Measurements from ENCODE around the gene ANKS3.
A peak's percentile ranks its signal among the peaks of the same experiment; 100 is the strongest.

The ANKS3 gene

DNA sequence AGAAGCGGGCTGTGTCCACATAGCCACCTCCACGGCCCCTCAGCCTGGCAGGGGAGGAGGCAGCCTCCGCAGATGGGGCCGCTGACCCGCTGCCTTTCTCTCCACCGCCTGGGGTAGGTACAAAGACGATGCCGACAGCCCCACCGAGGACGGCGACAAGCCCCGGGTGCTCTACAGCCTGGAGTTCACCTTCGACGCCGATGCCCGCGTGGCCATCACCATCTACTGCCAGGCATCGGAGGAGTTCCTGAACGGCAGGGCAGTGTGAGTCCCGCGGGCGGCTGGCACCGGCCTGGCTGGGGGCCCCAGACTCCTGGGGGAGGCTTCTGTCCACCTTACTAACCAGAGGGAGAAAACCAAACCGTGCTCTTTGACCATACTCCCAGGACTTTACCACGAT is 81.5 kb downstream of the ANKS3 start:
- no peak for DNase-seq (ENCODE audit: low spot score)
- TF ChIP-seq, protein P1, sequence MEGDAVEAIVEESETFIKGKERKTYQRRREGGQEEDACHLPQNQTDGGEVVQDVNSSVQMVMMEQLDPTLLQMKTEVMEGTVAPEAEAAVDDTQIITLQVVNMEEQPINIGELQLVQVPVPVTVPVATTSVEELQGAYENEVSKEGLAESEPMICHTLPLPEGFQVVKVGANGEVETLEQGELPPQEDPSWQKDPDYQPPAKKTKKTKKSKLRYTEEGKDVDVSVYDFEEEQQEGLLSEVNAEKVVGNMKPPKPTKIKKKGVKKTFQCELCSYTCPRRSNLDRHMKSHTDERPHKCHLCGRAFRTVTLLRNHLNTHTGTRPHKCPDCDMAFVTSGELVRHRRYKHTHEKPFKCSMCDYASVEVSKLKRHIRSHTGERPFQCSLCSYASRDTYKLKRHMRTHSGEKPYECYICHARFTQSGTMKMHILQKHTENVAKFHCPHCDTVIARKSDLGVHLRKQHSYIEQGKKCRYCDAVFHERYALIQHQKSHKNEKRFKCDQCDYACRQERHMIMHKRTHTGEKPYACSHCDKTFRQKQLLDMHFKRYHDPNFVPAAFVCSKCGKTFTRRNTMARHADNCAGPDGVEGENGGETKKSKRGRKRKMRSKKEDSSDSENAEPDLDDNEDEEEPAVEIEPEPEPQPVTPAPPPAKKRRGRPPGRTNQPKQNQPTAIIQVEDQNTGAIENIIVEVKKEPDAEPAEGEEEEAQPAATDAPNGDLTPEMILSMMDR (IDR thresholded peaks at IDR 0.05; ENCODE audit: extremely low read depth, missing control alignments): no peak

DNA sequence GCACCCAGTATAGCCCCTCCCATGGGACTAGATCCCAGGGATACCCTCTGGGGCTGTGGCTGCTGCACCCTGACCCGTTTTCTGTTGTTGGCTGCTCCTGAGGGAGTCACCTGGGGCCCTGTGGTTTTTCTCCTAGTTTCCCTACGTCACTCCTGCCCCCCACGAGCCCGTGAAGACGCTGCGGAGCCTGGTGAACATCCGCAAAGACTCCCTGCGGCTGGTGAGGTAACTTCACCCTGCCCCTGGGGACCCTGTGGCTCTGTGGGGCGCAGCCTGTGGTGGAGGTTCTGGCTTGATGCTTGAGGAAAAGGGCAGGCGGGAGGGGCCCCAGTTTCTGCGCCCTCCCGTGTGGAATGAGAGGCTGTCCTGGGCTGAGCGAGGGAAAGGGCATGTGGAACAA is 82.2 kb downstream of the ANKS3 start:
- TF ChIP-seq, protein P1 (IDR thresholded peaks at IDR 0.05; ENCODE audit: extremely low read depth, missing control alignments): no peak
- DNase-seq (ENCODE audit: low spot score): no peak

DNA sequence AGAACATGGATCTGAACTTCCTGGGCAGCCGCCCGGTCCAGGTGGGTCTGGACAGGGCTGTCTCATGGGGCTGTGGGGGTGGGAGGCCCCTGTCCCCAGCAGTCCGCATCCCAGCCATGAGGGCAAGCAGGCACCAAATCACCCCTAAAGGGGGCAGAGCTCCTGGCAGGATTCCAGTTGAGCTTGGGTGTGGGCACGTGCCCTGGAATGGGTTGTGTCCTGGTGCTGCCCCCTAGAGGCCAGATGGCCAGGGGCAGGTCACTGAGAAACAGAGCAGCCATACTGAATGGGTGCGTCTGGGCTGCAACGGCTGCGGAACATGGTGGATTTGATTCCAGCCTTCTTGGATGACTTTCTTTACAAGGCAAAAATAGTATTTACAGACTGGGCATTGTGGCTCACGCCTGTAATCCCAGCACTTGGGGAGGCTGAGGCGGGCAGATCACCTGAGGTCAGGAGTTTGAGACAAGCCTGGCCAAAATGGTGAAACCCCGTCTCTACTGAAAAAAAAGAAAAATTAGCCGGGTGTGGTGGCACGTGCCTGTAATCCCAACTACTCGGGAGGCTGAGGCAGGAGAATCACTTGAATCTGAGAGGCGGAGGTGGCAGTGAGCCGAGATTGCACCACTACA is 83.5 kb downstream of the ANKS3 start:
- peak; percentile 85 for DNase-seq (ENCODE audit: low spot score)
- TF ChIP-seq, protein P1 (IDR thresholded peaks at IDR 0.05; ENCODE audit: extremely low read depth, missing control alignments): peak; percentile 74

DNA sequence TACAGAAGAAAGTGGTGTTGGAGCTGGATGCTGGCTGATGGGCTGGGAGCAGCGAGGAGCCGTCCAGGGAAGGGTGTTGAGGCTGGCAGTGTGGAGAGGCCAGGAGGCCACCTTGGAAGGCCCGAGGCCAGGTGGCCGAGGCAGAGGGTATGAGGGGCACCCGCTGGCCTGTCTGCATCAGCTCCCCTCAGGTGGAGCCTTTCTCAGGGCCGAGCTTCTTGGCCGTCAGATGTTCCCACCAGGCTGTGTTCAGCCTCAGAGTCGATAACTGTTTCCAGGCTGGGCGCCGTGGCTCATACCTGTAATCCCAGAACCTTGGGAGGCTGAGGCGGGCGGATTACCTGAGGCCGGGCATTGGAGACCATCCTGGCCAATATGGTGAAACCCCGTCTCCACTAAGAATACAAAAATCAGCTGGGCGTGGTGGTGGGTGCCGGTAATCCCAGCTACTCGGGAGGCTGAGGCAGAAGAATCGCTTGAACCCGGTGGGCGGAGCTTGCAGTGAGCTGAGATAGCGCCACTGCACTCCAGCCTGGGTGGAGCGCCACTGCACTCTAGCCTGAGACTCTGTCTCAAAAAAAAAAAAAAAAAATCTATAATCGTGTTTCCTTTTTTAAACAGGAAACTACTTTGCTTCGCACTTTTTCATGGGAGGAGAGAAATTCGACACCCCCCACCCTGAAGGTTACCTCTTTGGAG is 84.2 kb downstream of the ANKS3 start:
- TF ChIP-seq, protein P1 (IDR thresholded peaks at IDR 0.05; ENCODE audit: extremely low read depth, missing control alignments): no peak
- no peak for DNase-seq (ENCODE audit: low spot score)

DNA sequence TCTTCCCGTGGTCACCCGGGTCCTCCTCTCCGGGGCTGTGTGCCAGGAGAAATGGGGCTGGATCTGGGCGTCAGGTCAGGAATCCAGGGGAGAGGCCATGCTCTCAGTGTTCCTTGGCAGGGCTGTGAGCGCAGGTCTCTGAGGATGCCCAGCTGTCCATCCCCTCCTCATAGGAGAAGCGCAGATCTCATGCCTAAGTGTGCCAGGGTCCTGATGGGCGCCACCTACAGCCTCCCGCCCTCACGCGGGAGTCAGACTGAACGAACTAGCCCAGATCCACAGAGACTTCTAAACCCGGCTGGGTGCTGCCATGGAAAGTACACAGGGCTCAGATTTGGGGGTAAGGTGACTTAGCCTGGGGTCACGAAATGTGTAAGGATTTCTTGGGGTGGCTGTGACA is 85.2 kb downstream of the ANKS3 start:
- no peak for DNase-seq (ENCODE audit: low spot score)
- TF ChIP-seq, protein P1 (IDR thresholded peaks at IDR 0.05; ENCODE audit: extremely low read depth, missing control alignments): no peak

DNA sequence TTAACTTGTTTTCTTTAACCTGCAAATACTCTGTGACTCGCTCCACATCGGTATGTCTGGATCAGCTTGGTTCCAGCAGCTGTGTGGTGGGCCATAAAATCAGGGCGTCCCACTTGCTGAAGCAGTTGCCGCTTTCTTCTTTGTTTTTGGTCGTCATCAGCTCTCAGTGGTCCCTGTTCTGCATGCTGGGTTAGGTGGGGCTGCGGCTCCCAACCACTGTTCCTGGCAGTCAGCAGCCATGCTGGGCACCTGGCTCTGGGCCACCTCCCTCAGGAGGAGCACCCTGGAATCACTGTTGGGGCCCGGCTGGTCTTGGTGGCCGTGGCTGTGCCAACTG is 86.5 kb downstream of the ANKS3 start:
- TF ChIP-seq, protein P1 (IDR thresholded peaks at IDR 0.05; ENCODE audit: extremely low read depth, missing control alignments): no peak
- DNase-seq (ENCODE audit: low spot score): no peak

DNA sequence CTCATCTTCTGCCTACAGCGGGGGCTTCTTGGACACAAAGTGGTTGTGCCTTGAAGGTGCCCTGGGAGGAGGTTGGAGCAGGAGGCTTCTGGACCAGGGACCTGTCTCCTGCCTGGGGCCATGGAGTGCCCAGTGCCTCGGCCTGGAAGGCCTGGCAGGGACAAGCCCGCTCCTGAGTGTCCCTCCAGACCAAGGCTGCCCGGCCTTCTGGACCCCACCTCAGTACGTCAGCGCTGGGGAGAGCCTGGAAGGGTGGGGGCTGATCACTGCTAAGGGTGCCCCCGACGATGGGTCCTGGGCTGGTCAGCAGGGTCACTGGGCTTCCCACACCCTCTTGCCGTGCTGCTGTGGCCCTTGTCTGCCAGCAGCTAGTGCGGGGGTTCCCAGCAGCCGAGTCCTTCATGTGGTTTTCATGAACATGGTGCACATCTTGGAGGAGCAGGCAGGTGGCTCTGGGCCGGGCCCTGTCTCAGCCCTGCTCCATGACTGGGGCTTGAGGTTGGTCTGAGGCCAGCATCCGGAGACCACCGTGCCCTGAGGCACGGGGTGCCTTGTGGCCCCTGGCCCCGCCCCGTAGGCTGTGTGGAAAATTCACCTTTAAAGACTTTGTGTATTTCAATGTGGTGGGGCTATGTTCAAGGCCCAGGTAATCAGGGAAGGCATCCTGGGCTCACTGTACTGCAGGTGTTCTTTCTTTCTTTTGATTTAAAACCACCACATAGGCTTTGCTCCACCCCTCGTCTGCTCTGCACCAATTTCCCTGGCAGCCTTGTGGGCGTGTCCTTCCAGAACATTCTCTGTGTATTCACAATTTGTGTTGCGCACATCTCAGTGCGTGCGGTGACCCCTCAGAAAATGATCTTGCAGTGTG is 87.1 kb downstream of the ANKS3 start:
- TF ChIP-seq, protein P1 (IDR thresholded peaks at IDR 0.05; ENCODE audit: extremely low read depth, missing control alignments): no peak

More for the DNA sequence above, 87.1 kb downstream of the ANKS3 start:
- DNase-seq (ENCODE audit: low spot score): no peak

Data from GM20000 (cell line).